Midbrain (tissue), 1 donor: Measurements from ENCODE around the gene PRELID3B.

Source experiments
- DNase-seq: peaks from one replicate; lab custom pipeline; 2025; lab: John Stamatoyannopoulos, UW

The PRELID3B gene

DNA sequence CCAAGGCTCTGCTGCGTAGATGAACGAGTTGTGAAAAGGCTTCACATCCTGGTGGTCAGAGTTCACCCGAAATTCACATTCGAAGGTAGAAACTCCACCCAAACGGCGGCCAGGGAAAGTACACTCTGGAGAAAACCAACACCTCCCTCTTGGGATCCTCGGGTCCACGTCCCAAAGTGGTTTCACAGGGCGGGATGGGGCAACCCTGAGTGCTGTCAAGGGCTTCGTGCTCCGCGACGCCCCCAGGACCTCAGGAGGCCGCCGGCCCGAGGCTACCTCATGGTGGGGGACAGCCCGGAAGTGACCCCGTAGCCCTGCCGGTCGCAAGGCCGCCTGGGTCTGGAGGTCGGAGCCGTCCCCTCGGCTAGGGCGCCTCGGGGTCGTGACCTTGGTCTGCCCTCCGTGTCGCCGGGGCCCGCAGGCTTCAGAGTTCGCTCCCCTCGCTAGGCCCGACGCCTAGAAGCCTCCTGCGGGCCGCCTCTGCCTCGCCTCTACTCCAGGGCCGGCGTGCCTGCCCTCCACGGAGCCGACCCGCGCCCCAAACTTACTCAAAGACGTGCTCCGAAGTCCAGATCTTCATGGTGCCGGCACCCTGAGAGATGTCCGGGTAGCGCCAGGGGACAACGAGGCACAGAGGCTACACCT, at the start of gene PRELID3B:
Gene PRELID3B, minus strand, starts transcription at position 636 of the 645 bp plus-strand sequence. Its CDS starts 56 bp downstream, at position 580.
- DNase-seq = no peak

DNA sequence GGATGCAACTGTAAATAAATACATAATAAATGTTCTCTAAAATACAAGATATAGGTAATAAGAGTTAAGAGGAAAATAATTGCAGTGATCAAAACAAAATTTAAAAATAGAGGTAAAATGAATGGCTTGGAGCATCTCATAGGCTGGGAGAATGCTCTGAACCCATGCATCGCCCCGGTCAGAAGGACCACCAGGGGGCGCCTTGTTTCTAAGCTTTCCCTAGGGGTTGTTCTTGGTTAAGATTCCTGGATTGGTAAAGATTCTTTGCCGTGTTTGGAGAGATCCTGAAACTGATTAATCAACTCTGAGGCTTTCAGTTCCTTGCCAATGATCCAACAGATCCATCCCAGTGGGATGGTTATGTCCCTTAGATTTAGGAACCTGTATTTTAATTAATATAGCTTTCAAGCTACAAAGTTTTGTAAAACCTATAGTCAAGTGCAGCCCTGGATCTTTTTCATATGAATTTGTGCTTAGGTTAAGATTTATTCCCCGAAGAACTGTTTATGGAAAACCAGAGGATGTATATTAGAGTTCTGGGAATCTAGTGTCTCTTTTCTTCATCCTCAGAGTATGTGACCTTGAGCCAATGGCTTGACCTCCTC, 45.3 kb upstream of the PRELID3B start:
- DNase-seq = peak; percentile 74

DNA sequence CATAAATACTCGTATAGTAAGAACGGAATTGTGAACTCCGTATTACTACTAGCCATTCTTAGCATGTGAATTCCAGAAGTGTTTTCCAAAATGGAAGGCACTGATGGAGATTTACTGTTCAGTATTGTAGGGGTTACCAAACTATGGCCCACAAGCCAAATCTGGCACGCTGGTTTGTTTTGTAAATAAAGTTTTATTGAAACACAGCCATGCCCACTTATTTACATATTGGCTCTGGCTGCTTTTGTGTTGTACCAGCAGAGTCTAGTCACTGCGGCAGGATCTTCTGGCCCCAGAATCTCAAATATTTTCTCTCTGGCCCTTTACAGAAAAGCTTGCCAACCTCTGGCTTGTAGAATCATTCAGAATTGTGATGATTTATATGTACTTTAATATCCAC, 44.3 kb upstream of the PRELID3B start:
- DNase-seq = no peak

DNA sequence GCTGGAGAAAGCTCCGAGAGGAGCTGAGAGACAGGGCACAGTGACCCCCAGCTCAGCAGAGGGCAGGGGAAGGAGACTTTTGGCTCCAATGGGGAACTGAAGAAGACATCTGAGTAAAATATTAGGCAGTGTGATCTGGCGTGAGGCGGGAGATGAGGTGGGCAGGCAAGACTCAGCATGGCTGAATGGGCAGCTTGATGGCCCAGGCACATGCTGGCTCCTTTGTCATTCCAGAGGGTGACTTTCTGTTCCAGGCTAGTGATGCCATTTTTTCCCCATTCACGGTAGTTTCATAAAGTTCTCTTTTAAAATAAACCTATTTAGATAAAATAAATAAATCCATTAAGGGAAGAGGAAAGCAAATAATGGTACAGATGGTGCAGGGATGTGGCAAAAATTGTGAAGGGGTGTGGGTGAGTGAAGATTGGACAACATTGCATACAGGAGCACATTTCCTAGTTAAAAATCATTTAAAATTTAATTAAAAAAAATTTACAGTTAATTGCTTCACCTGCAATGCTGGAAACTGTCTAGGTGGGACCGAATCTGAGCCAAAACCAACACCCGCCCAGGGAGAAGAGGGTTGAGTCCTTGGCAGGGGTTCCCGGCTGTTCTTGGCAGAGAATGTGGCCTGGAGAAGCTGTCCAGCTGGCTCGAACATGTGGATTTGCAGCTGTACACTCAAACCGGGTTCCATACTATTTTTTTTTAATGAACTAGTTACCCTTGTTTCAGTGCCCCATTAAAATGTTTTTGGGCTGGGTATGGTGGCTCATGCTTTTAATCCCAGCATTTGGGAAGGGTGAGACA, 41.7 kb upstream of the PRELID3B start:
- no peak for DNase-seq

DNA sequence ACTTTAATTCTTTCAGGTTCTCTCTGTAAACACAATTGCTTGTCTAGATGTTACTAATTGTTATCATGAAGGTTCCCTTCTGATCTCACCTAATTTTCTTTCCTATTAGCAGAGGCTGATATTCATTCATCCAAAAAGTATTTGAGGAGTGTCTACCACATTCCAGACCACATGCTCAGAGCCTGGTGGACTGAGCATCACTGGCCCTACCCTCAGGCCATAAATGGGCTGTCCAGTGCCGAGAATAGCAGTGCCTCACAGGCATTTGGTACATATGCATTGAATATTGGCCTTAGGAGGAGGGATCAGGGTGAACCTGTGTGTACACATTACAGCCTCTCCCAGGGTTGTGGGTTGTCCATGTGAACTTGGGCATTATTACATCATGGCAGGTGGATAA, 40.4 kb upstream of the PRELID3B start:
- DNase-seq = no peak

DNA sequence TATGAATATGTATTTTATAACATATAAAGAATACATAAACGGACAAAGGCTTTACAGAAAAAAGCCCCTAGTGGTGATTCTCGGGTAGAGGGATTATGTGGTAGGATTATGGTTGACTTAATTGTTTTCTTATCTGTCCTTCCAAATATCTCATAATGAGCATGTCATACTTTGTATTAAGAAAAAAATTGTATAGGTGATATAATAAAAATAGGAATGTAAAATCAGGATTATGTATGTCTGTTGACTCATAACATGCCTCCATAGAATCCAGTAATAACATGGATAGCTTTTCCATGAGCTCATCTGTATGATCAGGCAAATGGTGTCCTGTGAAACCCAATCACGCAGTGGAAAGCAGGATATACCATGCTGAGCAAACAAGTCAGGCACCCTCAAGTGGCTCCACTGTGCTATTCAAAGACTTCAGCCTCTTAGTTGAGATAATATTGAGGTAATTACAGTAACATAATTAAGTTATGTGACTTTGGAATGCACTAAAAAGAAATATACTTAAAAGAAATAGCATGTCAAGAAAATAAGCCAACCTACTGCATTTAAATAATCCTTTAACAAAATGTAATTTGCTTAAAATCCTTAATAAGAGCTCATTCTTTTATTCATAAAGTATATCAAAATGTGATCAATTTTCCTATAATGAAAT, 39.6 kb upstream of the PRELID3B start:
- DNase-seq = no peak

GRCh38 chr20:59081036-59081435, 38.5 kb upstream of the PRELID3B start:
- no peak for DNase-seq

DNA sequence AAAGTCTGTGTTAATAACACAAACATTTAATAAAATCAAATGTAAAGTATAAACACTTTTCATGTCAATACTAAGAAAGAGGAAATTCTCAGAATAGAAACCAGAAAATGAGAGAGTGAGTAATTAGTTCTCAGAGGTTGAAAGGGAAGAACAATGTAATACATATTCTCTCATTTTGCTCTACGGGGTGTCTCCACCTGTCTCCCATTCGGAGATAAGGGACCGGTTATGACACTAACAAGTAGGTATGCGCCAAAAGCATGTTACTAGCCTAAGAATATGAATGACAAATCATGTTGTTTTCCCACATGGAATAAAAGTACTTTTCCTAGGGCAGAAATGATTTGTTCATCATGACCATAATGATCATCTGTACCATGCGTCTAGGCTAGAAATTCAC, 35.6 kb upstream of the PRELID3B start:
- DNase-seq = no peak

DNA sequence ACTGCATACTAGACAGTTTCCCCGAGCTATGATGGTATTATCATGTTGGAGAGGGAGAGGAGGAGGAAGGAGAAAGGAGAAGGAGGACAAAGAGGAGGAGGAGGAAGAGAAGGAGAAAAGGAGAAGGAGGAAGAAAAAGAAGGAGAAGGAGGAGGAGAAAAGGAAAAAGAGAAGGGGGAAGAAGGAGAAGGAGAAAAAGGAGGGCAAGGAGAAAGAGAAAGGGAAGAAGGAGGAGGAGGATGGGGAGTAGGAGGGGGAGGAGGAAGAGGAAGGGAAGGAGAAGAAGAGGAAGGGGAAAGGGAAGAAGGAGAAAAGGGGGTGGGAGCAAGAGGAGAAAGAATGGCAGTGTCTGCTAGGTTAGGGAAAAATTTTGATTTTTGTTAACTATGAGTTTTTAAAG, 35.1 kb upstream of the PRELID3B start:
- DNase-seq = no peak

DNA sequence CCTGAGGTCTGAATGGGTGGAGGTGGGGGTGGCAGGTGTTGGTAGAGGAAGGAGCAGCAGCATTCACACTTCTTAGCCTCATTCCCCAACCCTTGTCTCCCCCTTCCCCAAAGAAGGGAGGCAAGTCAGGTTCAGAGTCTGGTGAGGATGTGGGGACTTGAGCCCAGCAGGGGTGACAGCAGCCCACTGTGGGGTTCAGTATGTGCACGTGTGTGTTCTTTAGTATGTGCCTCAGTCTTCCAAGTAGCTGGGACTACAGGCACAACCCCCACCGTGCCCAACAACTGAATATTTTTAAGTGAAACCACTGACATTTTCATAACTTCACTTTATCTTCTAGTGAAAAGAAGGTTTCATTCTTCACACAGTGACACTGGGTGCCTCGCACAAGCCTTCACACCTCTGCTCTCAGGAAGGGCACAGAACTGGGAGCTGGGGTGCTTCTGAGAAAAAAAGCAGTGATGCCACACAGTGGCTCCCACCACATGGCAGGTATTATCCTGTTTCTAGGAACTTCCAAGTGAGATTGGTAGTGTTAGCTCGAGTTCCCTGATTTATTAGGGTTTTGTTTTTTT, 33.4 kb upstream of the PRELID3B start:
- DNase-seq = no peak

DNA sequence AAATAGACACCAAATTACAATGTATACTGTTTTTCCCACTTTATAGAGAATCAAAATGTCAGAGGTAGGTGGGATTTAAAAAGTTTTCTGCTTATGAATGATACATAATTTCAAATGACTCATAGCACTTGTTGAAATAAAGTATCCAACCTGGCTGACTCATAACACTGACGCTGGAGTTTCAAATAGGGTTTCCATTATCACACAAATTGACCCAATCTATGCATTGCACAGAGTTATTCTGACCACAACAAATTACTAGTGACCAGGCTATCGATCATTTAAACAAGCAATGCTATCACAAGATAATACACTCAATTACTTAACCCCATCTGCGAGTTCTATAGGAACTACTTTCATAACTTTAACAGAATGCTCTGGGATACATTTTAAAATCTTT, 31.9 kb upstream of the PRELID3B start:
- no peak for DNase-seq

GRCh38 chr20:59073582-59073981, 31.0 kb upstream of the PRELID3B start:
- no peak for DNase-seq

DNA sequence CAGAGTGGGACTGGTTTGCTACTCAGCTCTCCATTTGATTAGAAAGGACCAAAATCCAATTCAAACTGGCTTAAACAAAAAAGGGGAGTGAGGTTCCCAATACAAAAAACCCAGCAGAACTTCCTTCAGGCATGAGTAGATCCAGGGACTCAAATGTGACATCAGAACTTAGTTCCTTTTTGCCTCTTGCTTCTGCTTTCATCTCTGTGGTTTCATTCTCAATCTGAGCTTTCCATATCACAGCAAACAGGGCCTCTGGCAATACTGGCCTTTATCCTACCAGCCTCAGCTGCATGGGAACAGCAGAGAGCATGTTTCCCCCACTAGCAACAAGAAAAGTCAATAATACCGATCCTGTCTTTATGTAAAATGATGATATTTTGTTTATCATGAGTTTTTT, 28.6 kb upstream of the PRELID3B start:
- DNase-seq = no peak

- DNase-seq = no peak
Measured at GRCh38 chr20:59069026-59069425, 26.4 kb upstream of the PRELID3B start.

- DNase-seq = no peak
Measured at GRCh38 chr20:59068534-59068933, 25.9 kb upstream of the PRELID3B start.

- DNase-seq = no peak
Measured at GRCh38 chr20:59064214-59064722, 21.7 kb upstream of the PRELID3B start.

- no peak for DNase-seq
Measured at GRCh38 chr20:59063358-59064213, 21.0 kb upstream of the PRELID3B start.

DNA sequence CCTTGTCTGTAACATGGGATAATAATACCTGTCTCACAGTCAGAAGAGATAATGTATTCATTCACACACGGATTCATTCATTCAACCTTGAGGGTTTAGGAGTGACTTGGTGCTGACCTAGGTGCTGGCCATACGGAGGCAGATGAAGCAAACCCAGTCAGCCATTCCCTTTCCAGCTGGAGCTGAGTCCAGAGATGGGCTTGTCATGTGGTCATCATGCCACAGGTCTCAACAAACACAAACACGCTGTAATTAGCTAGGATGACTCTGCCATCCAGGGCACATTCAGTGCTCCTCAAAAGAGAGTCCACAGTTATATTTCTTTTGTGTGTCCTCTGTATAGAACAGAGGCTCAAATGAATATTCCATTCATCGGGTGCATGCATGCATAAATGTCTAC, 19.5 kb upstream of the PRELID3B start:
- DNase-seq = no peak

DNA sequence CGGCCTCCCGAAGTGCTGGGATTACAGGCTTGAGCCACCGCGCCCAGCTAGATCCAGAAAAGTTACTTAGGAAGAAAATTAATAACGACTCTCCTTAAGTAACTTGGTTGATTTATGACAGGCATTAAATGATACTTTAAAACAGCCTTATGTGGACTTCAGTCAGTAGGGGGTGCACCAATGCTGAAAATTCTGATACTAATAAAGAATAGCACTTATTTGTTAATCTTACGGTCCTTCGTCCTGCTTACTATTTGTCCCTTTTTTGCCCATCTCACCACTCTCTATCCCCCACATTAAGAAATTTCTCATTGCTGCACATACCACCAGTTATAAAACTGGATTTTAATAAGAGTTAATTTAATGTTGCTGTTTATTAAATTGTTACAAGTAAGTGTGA, 12.7 kb upstream of the PRELID3B start:
- DNase-seq = peak; percentile 13

- no peak for DNase-seq
Measured at GRCh38 chr20:59051666-59052185, 9.1 kb upstream of the PRELID3B start.

DNA sequence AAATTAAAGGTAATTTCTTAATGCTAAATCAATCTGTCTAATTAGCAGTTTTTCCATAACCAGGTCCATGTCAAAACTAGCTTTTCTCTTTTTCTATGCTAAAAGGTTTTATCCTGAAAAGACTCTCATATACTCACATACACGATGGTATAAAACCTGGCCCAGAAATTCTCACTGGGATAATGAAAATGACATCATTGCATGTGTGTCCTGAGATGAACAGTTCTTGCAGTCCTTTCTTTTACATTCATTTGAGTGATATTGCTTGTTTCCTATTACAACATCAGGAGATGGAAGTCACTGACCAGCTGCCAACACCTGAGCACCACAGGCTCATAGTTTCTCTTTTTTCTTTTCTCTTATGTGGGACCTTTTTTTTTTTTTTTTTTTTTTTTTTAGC, 7.9 kb upstream of the PRELID3B start:
- DNase-seq = no peak
